Ectodermal cell (in vitro differentiated cells): Measurements from ENCODE around the gene LRRC70. TPM values are rescaled to one million over a fixed set of nuclear protein-coding genes. Genes with fewer than 3 reads are reported as not detected.
A peak's percentile ranks its signal among the peaks of the same experiment; 100 is the strongest.

Source experiments
- H3K27ac ChIP-seq: 2 replicates; pipeline ENCODE4 v1.7.0; 2013; ENCODE audit warnings: mild to moderate bottlenecking, low read depth, low read length; ENCODE audit not compliant: insufficient read depth, poor library complexity, severe bottlenecking
- H3K27me3 ChIP-seq: 2 replicates; pipeline ENCODE4 v1.7.0; 2013; ENCODE audit warnings: mild to moderate bottlenecking, low read length; ENCODE audit not compliant: insufficient read depth, control insufficient read depth, poor library complexity, severe bottlenecking
- H3K36me3 ChIP-seq: one replicate; pipeline ENCODE4 v1.7.0; 2013; ENCODE audit warnings: low read length; ENCODE audit not compliant: control insufficient read depth, insufficient read depth
- H3K4me1 ChIP-seq: one replicate; pipeline ENCODE4 v1.7.0; 2013; ENCODE audit warnings: low read length; ENCODE audit not compliant: control insufficient read depth, insufficient read depth
- H3K4me3 ChIP-seq: 2 replicates; pipeline ENCODE4 v1.7.0; 2013; ENCODE audit warnings: low read depth, low read length, control low read depth; ENCODE audit not compliant: insufficient read depth
- H3K9me3 ChIP-seq: 2 replicates; pipeline ENCODE4 v1.7.0; 2013; ENCODE audit warnings: mild to moderate bottlenecking, low read length, moderate library complexity; ENCODE audit not compliant: control insufficient read depth
- WGBS, 2 experiments: methylation state at CpG; one replicate each; pipeline ENCODE4 v1.1.7; 2013; ENCODE audit warnings: missing lambda C conversion rate in 2 of 2; 5-methylcytosine and 5-hydroxymethylcytosine counted together
- polyA plus RNA-seq, 4 experiments: library from polyadenylated mRNA; stranded (reverse); fragments of 50-300 nt; gene quantifications; one replicate each; pipeline ENCODE4 v1.2.3, GENCODE V29; 2013

LRRC70 gene, protein sequence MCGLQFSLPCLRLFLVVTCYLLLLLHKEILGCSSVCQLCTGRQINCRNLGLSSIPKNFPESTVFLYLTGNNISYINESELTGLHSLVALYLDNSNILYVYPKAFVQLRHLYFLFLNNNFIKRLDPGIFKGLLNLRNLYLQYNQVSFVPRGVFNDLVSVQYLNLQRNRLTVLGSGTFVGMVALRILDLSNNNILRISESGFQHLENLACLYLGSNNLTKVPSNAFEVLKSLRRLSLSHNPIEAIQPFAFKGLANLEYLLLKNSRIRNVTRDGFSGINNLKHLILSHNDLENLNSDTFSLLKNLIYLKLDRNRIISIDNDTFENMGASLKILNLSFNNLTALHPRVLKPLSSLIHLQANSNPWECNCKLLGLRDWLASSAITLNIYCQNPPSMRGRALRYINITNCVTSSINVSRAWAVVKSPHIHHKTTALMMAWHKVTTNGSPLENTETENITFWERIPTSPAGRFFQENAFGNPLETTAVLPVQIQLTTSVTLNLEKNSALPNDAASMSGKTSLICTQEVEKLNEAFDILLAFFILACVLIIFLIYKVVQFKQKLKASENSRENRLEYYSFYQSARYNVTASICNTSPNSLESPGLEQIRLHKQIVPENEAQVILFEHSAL
- 0.57 TPM for polyA plus RNA-seq (2013, experiment 1 of 4)
- 0.92 TPM for polyA plus RNA-seq (2013, experiment 2 of 4)
- 0.32 TPM for polyA plus RNA-seq (2013, experiment 3 of 4)
- 0.53 TPM for polyA plus RNA-seq (2013, experiment 4 of 4)

GRCh38 chr5:62578540-62578939 is at the start of gene LRRC70:
TSS of gene LRRC70 (plus strand) at chr5:62578819. CDS start at chr5:62579439, 620 bp downstream.
- WGBS, 2 experiments = 55 to 80% methylated on average over 3 to 4 of the region's 4 CpGs
- H3K4me3 ChIP-seq = no peak within 1 kb of the TSS
- no peaks in the 10 kb centered on the region for H3K36me3 ChIP-seq

DNA sequence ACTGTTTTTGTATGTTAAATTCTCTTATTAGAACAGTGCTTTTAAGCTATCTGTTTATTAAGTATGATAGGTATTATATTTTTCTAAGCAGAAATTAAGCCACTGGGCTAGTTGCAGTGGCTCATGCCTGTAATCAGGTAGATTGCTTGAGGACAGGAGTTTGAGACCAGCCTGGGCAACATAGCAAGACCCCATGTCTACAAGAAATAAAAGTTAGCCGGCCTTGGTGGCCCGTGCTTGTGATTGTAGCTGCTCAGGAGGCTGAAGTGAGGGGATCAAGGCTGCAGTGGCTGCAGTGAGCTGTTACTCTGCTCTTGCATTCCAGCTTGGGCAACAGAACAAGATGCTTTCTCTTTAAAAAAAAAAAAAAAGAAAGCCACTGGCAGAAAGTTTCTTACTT is 45.0 kb upstream of the LRRC70 start:
- WGBS, 2 experiments = 77 to 95% methylated on average over 2 of the region's 2 CpGs
- H3K27me3 ChIP-seq = no peaks in the 10 kb centered on the region
- H3K4me1 ChIP-seq = no peaks in the 10 kb centered on the region
- no peak overlapping the region for H3K4me3 ChIP-seq
- peaks cover 4% of the 10 kb centered on the region for H3K36me3 ChIP-seq
- no peaks in the 10 kb centered on the region for H3K9me3 ChIP-seq
- no peak overlapping the region for H3K27ac ChIP-seq

More at GRCh38 chr5:62578540-62578939, at the start of gene LRRC70:
- H3K27ac ChIP-seq = no peak within 1 kb of the TSS
- H3K4me1 ChIP-seq = no peaks in the 10 kb centered on the region
- no peaks in the 10 kb centered on the region for H3K27me3 ChIP-seq
- H3K9me3 ChIP-seq = no peaks in the 10 kb centered on the region

GRCh38 chr5:62534461-62535236 is 44.0 kb upstream of the LRRC70 start:
- no peaks in the 10 kb centered on the region for H3K27me3 ChIP-seq
- H3K27ac ChIP-seq = no peak overlapping the region
- no peak overlapping the region for H3K4me3 ChIP-seq
- no peaks in the 10 kb centered on the region for H3K9me3 ChIP-seq
- peaks cover 4% of the 10 kb centered on the region for H3K36me3 ChIP-seq
- no peaks in the 10 kb centered on the region for H3K4me1 ChIP-seq
- 0 to 5% methylated on average over 2 of the region's 4 CpGs for whole genome bisulfite sequencing, 2 experiments

DNA sequence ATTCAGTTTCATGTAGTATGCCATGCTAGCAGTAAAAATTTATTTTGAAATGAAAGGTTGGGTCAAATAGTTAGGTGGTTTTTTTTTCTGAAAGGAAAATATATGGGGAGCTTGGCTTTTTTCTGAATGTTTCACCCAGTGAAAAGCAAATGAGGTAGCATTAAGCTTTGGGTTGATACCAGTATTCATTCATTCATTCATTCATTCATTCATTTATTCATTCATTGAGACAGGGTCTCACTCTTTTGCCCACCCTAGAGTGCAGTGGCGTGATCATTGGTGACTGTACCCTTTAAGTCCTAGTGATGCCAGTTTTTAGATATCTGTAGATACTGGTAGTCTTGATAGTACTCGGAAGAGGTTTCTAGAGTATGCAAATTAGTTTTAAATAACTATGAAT is 42.4 kb upstream of the LRRC70 start:
- Histone ChIP-seq H3K27ac (no peak overlapping the region), H3K4me3 (no peak overlapping the region), H3K36me3 (peaks cover 4% of the 10 kb centered on the region), H3K9me3 (no peaks in the 10 kb centered on the region), H3K27me3 (no peaks in the 10 kb centered on the region), H3K4me1 (no peaks in the 10 kb centered on the region)
- WGBS, 2 experiments = 88 to 100% methylated on average over 2 of the region's 2 CpGs

- H3K4me3 ChIP-seq = no peak overlapping the region
- no peaks in the 10 kb centered on the region for H3K27me3 ChIP-seq
- H3K36me3 ChIP-seq = peaks cover 4% of the 10 kb centered on the region
- no peaks in the 10 kb centered on the region for H3K4me1 ChIP-seq
- H3K27ac ChIP-seq = no peak overlapping the region
- WGBS, 2 experiments = 100% methylated on average over 1 of the region's 2 CpGs
- H3K9me3 ChIP-seq = no peaks in the 10 kb centered on the region
Observed at GRCh38 chr5:62536783-62537182, 41.8 kb upstream of the LRRC70 start.

GRCh38 chr5:62538017-62538942 is 40.3 kb upstream of the LRRC70 start:
- Histone ChIP-seq H3K27ac (no peak overlapping the region), H3K4me3 (no peak overlapping the region), H3K36me3 (peaks cover 4% of the 10 kb centered on the region), H3K9me3 (no peaks in the 10 kb centered on the region), H3K4me1 (no peaks in the 10 kb centered on the region), H3K27me3 (no peaks in the 10 kb centered on the region)
- WGBS, 2 experiments = 89 to 92% methylated on average over 9 of the region's 9 CpGs

GRCh38 chr5:62542720-62543119 is 35.9 kb upstream of the LRRC70 start:
- no peak overlapping the region for H3K4me3 ChIP-seq
- no peak overlapping the region for H3K27ac ChIP-seq
- no CpG with 5 or more reads among the region's 1 CpG for WGBS, 2 experiments
- no peaks in the 10 kb centered on the region for H3K9me3 ChIP-seq
- peaks cover 4% of the 10 kb centered on the region for H3K36me3 ChIP-seq
- no peaks in the 10 kb centered on the region for H3K4me1 ChIP-seq
- H3K27me3 ChIP-seq = no peaks in the 10 kb centered on the region

GRCh38 chr5:62547945-62548630 is 30.5 kb upstream of the LRRC70 start:
- no peaks in the 10 kb centered on the region for H3K36me3 ChIP-seq
- peak overlapping the region; percentile 2 for H3K27ac ChIP-seq
- H3K4me3 ChIP-seq = no peak overlapping the region
- no peaks in the 10 kb centered on the region for H3K9me3 ChIP-seq
- H3K27me3 ChIP-seq = no peaks in the 10 kb centered on the region
- no peaks in the 10 kb centered on the region for H3K4me1 ChIP-seq
- 91 to 92% methylated on average over 3 of the region's 3 CpGs for WGBS, 2 experiments

GRCh38 chr5:62550103-62550502 is 28.5 kb upstream of the LRRC70 start:
- no peak overlapping the region for H3K4me3 ChIP-seq
- no peaks in the 10 kb centered on the region for H3K9me3 ChIP-seq
- WGBS, 2 experiments = 100% methylated on average over 1 to 2 of the region's 2 CpGs
- H3K36me3 ChIP-seq = no peaks in the 10 kb centered on the region
- H3K4me1 ChIP-seq = no peaks in the 10 kb centered on the region
- no peak overlapping the region for H3K27ac ChIP-seq
- no peaks in the 10 kb centered on the region for H3K27me3 ChIP-seq
